ENCODE measurements around the gene ADCK2. TPM values are rescaled to one million over a fixed set of nuclear protein-coding genes. Genes with fewer than 3 reads are reported as not detected.
"Not testable (repeated sequence)": the region's sequence is repeated elsewhere in the genome, so short reads cannot be mapped to it uniquely, and the experiment has no call there.

The ADCK2 gene
- total RNA-seq, 2 donors from 2014 or later = 26.5 to 30.6 TPM

- TF ChIP-seq POLR2AphosphoS5 (IDR thresholded peaks at IDR 0.05) (no peak), POLR2A (IDR thresholded peaks at IDR 0.05) (no peak)
- TF ChIP-seq, protein P1, sequence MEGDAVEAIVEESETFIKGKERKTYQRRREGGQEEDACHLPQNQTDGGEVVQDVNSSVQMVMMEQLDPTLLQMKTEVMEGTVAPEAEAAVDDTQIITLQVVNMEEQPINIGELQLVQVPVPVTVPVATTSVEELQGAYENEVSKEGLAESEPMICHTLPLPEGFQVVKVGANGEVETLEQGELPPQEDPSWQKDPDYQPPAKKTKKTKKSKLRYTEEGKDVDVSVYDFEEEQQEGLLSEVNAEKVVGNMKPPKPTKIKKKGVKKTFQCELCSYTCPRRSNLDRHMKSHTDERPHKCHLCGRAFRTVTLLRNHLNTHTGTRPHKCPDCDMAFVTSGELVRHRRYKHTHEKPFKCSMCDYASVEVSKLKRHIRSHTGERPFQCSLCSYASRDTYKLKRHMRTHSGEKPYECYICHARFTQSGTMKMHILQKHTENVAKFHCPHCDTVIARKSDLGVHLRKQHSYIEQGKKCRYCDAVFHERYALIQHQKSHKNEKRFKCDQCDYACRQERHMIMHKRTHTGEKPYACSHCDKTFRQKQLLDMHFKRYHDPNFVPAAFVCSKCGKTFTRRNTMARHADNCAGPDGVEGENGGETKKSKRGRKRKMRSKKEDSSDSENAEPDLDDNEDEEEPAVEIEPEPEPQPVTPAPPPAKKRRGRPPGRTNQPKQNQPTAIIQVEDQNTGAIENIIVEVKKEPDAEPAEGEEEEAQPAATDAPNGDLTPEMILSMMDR (IDR thresholded peaks at IDR 0.05) = no peak
- Histone ChIP-seq H3K4me1 (replicated peaks) (no peaks in the 10 kb centered on the region), H3K9me3 (no peaks in the 10 kb centered on the region), H3K27ac (no peak overlapping the region), H3K4me3 (no peak overlapping the region), H3K36me3 (peaks cover 0 to 3% of the 10 kb centered on the region in 2 donors), H3K27me3 (replicated peaks; ENCODE audit: insufficient read depth) (no peaks in the 10 kb centered on the region)
- no peak for DNase-seq (ENCODE audit: low spot score)
- 84% methylated on average over 10 of the region's 10 CpGs for WGBS
- intact Hi-C loops (cut with DNase I) = no loop called here
These were observed 12.8 kb downstream of the ADCK2 start for GRCh38 chr7:140685407-140686087.

GRCh38 chr7:140686921-140687320, 14.2 kb downstream of the ADCK2 start:
- TF ChIP-seq POLR2A (IDR thresholded peaks at IDR 0.05) = no peak
- TF ChIP-seq POLR2AphosphoS5 (IDR thresholded peaks at IDR 0.05) = no peak
- TF ChIP-seq, protein P1 (IDR thresholded peaks at IDR 0.05) = no peak
- Histone ChIP-seq H3K27ac (no peak overlapping the region), H3K36me3 (peaks cover 0 to 5% of the 10 kb centered on the region in 2 donors), H3K4me1 (replicated peaks) (no peaks in the 10 kb centered on the region), H3K4me3 (no peak overlapping the region), H3K9me3 (no peaks in the 10 kb centered on the region), H3K27me3 (replicated peaks; ENCODE audit: insufficient read depth) (no peaks in the 10 kb centered on the region)
- 97% methylated on average over 11 of the region's 11 CpGs for WGBS
- intact Hi-C loops (cut with DNase I) = no loop called here
- no peak for DNase-seq (ENCODE audit: low spot score)

DNA sequence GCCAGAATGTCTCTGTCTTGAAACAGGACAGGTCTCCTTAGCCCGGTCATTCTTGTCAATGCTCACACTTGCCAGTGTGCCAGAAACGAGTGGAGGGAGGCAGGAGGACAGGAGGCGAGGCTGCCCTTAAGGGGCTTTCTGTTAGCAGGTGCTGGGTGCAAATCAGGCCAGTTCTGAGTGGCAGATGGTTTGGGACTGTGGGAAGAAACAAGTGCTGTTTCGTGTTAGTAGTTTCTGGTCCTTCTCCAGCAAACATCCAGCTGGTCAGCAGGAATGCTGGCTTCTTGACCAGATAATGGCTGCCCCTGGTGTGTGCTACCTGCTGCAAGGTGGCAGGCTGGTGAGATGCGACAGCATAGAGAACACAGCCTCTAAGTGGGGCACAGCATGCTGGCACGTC, 15.6 kb downstream of the ADCK2 start:
- Histone ChIP-seq H3K27ac (no peak overlapping the region), H3K4me3 (no peak overlapping the region), H3K27me3 (replicated peaks; ENCODE audit: insufficient read depth) (no peaks in the 10 kb centered on the region), H3K36me3 (peaks cover 0 to 5% of the 10 kb centered on the region in 2 donors), H3K4me1 (replicated peaks) (no peaks in the 10 kb centered on the region), H3K9me3 (no peaks in the 10 kb centered on the region)
- 84% methylated on average over 6 of the region's 6 CpGs for WGBS
- intact Hi-C loops (cut with DNase I) = no loop called here
- no peak for DNase-seq (ENCODE audit: low spot score)
- no peak for TF ChIP-seq POLR2AphosphoS5 (IDR thresholded peaks at IDR 0.05)
- TF ChIP-seq POLR2A (IDR thresholded peaks at IDR 0.05) = no peak
- TF ChIP-seq, protein P1 (IDR thresholded peaks at IDR 0.05) = no peak

DNA sequence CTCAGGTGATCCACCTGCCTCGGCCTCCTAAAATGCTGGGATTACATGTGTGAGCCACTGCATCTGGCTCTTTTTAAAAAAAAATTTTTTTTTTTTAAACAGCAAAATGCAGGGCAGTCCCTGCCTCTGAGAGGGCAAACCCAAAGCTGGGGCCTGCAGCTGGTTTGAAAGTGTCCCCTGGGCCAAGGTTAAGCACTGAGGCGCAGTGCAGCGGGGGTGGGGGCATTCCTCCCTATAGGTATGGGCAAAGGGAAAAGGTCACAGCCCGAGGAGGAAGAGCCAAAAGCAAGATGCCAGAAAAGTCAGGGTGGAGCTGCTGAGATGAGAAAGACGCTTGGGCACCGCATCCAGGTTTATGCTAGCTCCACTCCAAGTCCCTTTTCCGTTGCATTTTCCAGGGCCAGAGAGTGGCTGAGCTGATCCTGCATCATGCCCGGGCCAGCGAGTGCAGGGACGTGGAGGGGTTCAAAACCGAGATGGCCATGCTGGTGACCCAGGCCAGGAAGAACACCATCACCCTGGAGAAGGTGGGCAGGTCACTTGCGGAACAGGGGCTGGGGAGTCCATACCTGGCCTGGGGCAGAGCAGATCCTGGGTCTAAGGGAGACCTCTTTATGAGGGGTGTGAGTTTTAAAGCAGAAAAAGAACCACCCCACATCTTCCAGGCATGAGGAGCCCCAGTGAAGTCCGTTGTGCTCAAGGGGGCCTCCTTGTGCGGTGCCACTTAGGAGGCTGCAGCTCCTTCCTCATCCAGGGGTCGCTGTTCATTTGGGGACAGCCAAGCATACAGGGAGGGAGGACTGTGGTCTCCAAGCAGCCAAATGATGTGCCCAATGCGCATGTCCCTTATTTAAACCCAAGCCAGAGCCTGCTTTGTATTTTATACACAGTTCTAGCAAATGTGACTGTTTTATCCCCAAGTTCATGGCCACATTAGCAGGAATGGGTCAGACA, 16.7 kb downstream of the ADCK2 start:
- intact Hi-C loops (cut with DNase I) = loop anchor here (10.0 kb wide), 1 partner anchor 235 kb away; the partner anchor contains the start of gene BRAF
- Histone ChIP-seq H3K4me3 (no peak overlapping the region), H3K9me3 (no peaks in the 10 kb centered on the region), H3K4me1 (replicated peaks) (no peaks in the 10 kb centered on the region), H3K27ac (no peak overlapping the region), H3K27me3 (replicated peaks; ENCODE audit: insufficient read depth) (no peaks in the 10 kb centered on the region), H3K36me3 (peaks cover 0 to 5% of the 10 kb centered on the region in 2 donors)
- 93% methylated on average over 16 of the region's 16 CpGs for WGBS
- no peak for DNase-seq (ENCODE audit: low spot score)
- TF ChIP-seq POLR2A (IDR thresholded peaks at IDR 0.05) = no peak

DNA sequence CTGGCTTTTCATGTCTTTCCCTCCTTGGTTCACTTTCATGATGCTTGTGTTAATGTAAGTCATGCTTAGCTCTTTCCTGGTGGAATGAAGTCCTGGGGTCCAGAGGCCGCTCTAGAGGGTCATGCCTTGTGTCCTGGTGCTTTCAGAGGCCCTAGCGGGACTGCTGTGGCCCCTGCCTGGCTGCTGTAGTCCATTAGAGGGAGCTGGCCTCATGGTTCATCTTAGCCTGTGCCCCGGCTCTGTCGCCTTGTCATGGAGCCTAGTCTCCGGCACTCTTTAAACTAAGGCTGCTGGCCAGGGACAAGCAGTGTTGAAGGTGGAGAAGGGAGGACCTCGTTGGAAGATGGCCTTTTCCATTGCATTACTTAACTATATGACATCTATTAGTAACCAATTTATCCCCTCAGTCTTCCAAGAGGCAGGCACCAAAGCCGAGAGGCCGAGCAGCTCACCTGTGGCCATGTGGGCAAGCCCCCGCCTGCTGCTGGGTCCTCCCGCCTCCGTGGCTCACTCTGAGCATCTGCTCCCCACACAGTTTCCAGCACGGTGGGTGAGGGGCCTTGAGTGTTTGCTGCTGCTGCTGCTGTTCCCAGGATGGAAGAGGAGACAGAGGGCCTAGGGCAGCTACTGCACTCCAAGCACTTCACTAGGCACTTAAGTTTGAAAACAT, 18.8 kb downstream of the ADCK2 start:
- 93% methylated on average over 12 of the region's 12 CpGs for WGBS
- H3K4me1 ChIP-seq (replicated peaks) = no peaks in the 10 kb centered on the region
- TF ChIP-seq, protein P1 (IDR thresholded peaks at IDR 0.05) = no peak
- TF ChIP-seq POLR2A (IDR thresholded peaks at IDR 0.05) (no peak), POLR2AphosphoS5 (IDR thresholded peaks at IDR 0.05) (no peak)
- intact Hi-C loops (cut with DNase I) = loop anchor here (10.0 kb wide), 1 partner anchor 233 kb away; the partner anchor contains the start of gene BRAF
- no peak overlapping the region for H3K27ac ChIP-seq
- no peaks in the 10 kb centered on the region for H3K27me3 ChIP-seq (replicated peaks; ENCODE audit: insufficient read depth)
- H3K36me3 ChIP-seq = peaks cover 0 to 5% of the 10 kb centered on the region in 2 donors
- no peak for DNase-seq (ENCODE audit: low spot score)
- no peak overlapping the region for H3K4me3 ChIP-seq
- no peaks in the 10 kb centered on the region for H3K9me3 ChIP-seq

DNA sequence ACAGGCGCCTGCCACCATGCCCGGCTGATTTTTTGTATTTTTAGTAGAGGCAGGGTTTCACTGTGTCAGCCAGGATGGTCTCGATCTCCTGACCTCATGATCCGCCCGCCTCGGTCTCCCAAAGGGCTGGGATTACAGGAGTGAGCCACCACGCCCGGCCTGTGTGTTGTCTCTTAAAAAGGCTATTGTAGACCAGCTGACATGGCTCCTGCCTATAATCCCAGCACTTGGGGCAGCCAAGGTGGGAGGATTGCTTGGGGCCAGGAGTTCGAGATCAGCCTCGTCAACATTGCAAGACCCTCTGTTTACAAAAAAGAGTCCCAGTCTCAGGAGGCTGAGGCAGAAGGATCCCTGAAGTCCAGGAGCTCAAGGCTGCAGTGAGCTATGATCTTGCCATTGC, 21.1 kb downstream of the ADCK2 start:
- intact Hi-C loops (cut with DNase I) = loop anchor here (10.0 kb wide), 1 partner anchor 231 kb away; the partner anchor contains the start of gene BRAF
- DNase-seq (ENCODE audit: low spot score) = not testable (repeated sequence)

More for the DNA sequence above, 21.1 kb downstream of the ADCK2 start:
- 93% methylated on average over 10 of the region's 10 CpGs for WGBS
- not testable (repeated sequence) for H3K4me3 ChIP-seq; H3K27ac ChIP-seq; H3K9me3 ChIP-seq; H3K4me1 ChIP-seq (replicated peaks); H3K27me3 ChIP-seq (replicated peaks; ENCODE audit: insufficient read depth); H3K36me3 ChIP-seq

Data from prostate gland (tissue), 2 donors.